ENCODE measurements around the gene IGHMBP2. TPM values are rescaled to one million over a fixed set of nuclear protein-coding genes. Genes with fewer than 3 reads are reported as not detected.
A peak's percentile ranks its signal among the peaks of the same experiment; 100 is the strongest.

IGHMBP2 gene
- total RNA-seq, 2 experiments from 2014 or later, result 17.5 to 18.5 TPM

GRCh38 chr11:68870470-68870869, 33.2 kb upstream of the IGHMBP2 start:
- H3K27me3 ChIP-seq (ENCODE audit: control insufficient read depth in 1 of 2, insufficient read depth in 2 of 2, low read length in 2 of 2), result peaks cover 3 to 11% of the 10 kb centered on the region in 2 experiments
- intact Hi-C loops (cut with DNase I, micrococcal nuclease), result no loop called here
- POLR2A ChIA-PET, result interaction anchor here (1.4 kb wide), 1 partner anchor 27 kb away, joined by 3 read pairs; no protein-coding TSS in a partner anchor
- DNase-seq (no peak), ATAC-seq (ENCODE audit: poor library complexity) (no peak)
- Mint-ChIP-seq H3K27me3 (peaks cover 31% of the 10 kb centered on the region), H3K36me3 (ENCODE audit: low read depth) (no peaks in the 10 kb centered on the region), H3K4me3 (peak overlapping the region; percentile 78), H3K27ac (no peak overlapping the region), H3K4me1 (ENCODE audit: low read depth) (peaks cover 19% of the 10 kb centered on the region), H3K9me3 (no peaks in the 10 kb centered on the region)
- H3K9me3 ChIP-seq (ENCODE audit: control insufficient read depth in 1 of 2, insufficient read depth in 1 of 2, low read length in 2 of 2), result no peaks in the 10 kb centered on the region
- H3K4me1 ChIP-seq (ENCODE audit: insufficient read depth, low read length), result peaks cover 8% of the 10 kb centered on the region
- TF ChIP-seq CTCF (IDR thresholded peaks at IDR 0.05), result no peak
- no peak overlapping the region for H3K27ac ChIP-seq (ENCODE audit: low read depth in 1 of 2, low read length in 2 of 2)
- CTCF ChIA-PET, result interaction anchor here (1.6 kb wide), 1 partner anchor 26 kb away, joined by 5 read pairs; no protein-coding TSS in a partner anchor
- H3K4me3 ChIP-seq (ENCODE audit: low read length), result peak overlapping the region; percentile 24
- no peaks in the 10 kb centered on the region for H3K36me3 ChIP-seq (ENCODE audit: insufficient read depth, low read length)

GRCh38 chr11:68872216-68873003, 31.3 kb upstream of the IGHMBP2 start:
- no peak overlapping the region for H3K4me3 Mint-ChIP-seq
- H3K36me3 ChIP-seq (ENCODE audit: insufficient read depth, low read length), result no peaks in the 10 kb centered on the region

GRCh38 chr11:68878022-68878421, 25.7 kb upstream of the IGHMBP2 start:
- no peak for TF ChIP-seq CTCF (IDR thresholded peaks at IDR 0.05)
- Histone ChIP-seq H3K4me3 (ENCODE audit: low read length) (no peak overlapping the region), H3K9me3 (ENCODE audit: control insufficient read depth in 1 of 2, insufficient read depth in 1 of 2, low read length in 2 of 2) (no peaks in the 10 kb centered on the region), H3K27me3 (ENCODE audit: control insufficient read depth in 1 of 2, insufficient read depth in 2 of 2, low read length in 2 of 2) (no peaks in the 10 kb centered on the region), H3K4me1 (ENCODE audit: insufficient read depth, low read length) (no peaks in the 10 kb centered on the region), H3K36me3 (ENCODE audit: insufficient read depth, low read length) (no peaks in the 10 kb centered on the region), H3K27ac (ENCODE audit: low read depth in 1 of 2, low read length in 2 of 2) (no peak overlapping the region)
- Mint-ChIP-seq H3K27me3 (no peaks in the 10 kb centered on the region), H3K4me3 (no peak overlapping the region), H3K27ac (no peak overlapping the region), H3K4me1 (ENCODE audit: low read depth) (no peaks in the 10 kb centered on the region), H3K36me3 (ENCODE audit: low read depth) (peaks cover 4% of the 10 kb centered on the region), H3K9me3 (no peaks in the 10 kb centered on the region)
- POLR2A ChIA-PET, result no interaction called here
- intact Hi-C loops (cut with DNase I, micrococcal nuclease), result no loop called here
- no peak for DNase-seq
- CTCF ChIA-PET, result no interaction called here
- no peak for ATAC-seq (ENCODE audit: poor library complexity)

More at GRCh38 chr11:68872216-68873003, 31.3 kb upstream of the IGHMBP2 start:
- no peak for ATAC-seq (ENCODE audit: poor library complexity)
- no peaks in the 10 kb centered on the region for H3K9me3 ChIP-seq (ENCODE audit: control insufficient read depth in 1 of 2, insufficient read depth in 1 of 2, low read length in 2 of 2)
- peaks cover 8% of the 10 kb centered on the region for H3K4me1 ChIP-seq (ENCODE audit: insufficient read depth, low read length)
- no peak overlapping the region for H3K4me3 ChIP-seq (ENCODE audit: low read length)
- Mint-ChIP-seq H3K4me1 (ENCODE audit: low read depth) (peaks cover 19% of the 10 kb centered on the region), H3K36me3 (ENCODE audit: low read depth) (no peaks in the 10 kb centered on the region), H3K27me3 (peaks cover 31% of the 10 kb centered on the region), H3K9me3 (no peaks in the 10 kb centered on the region), H3K27ac (no peak overlapping the region)
- H3K27ac ChIP-seq (ENCODE audit: low read depth in 1 of 2, low read length in 2 of 2), result no peak overlapping the region
- intact Hi-C loops (cut with DNase I, micrococcal nuclease), result no loop called here
- no peak for DNase-seq
- ChIA-PET CTCF (no interaction called here), POLR2A (no interaction called here)
- no peak for TF ChIP-seq CTCF (IDR thresholded peaks at IDR 0.05)
- H3K27me3 ChIP-seq (ENCODE audit: control insufficient read depth in 1 of 2, insufficient read depth in 2 of 2, low read length in 2 of 2), result peaks cover 0 to 11% of the 10 kb centered on the region in 2 experiments
